GM19438 (cell line): ENCODE data around the gene CDKN1B.

Experiments
- ATAC-seq: cut with Tn5 transposase; IDR thresholded peaks from one replicate; pipeline ENCODE4 v1.9.1; 2021; ENCODE audit warnings: low read depth; ENCODE audit not compliant: unreplicated experiment

The CDKN1B gene

DNA sequence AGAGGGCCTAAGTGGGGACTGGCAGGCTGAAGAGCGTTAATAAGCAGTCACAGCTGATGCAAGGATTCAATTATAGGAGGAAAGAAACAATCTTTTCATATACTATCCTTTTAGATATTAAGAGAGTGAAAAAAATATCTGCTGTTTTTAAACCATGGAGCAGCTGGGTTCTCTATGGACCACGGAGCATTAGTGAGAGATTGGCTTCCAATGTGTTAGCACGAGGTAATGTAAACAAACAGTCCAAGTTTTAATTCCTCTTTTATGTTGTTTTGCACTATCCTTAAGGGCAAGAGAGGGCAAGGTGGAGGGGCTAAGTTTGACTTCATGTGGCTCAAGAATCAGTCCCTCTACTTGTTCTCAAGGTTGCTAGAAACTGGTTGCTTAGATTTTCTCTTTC lies 30.9 kb downstream of the CDKN1B start:
- ATAC-seq, result no peak

DNA sequence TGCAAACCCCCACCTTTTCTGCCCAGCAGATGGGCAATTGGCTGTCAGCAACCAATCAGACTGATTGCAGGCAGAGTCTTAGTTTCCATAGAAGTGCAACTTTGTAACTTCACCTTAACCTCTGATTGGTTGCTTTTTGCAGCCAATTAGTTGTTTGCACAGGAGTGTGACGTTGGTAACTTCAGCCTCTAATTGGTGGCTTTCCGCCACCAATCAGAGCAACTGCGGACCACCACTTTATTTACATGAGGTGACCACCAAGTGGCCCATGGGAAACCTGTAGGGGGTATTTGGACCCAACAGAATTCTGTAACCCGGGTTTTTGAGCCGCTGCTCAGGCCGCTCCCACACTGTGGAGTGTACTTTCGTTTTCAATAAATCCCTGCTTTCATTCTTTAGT lies 32.3 kb downstream of the CDKN1B start:
- ATAC-seq, result no peak

DNA sequence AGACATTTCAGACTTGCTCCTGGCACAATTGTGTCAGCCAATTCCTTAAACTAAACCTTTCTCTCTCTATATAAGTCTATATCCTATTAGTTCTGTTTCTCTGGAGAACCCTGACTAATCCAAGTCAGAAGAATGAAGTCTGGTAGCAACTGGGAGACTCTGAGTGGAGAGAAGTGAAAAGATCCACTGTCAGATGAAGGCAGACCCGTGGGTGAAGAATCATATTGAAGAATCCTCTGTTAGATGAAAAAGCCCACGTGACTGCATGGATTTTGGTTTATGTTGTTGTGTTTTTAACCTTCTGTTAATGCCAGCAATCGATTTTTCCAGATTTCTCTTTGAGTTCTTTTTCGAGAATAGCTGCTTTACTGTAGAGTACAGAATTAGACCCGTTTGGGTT lies 38.8 kb downstream of the CDKN1B start:
- ATAC-seq, result no peak

DNA sequence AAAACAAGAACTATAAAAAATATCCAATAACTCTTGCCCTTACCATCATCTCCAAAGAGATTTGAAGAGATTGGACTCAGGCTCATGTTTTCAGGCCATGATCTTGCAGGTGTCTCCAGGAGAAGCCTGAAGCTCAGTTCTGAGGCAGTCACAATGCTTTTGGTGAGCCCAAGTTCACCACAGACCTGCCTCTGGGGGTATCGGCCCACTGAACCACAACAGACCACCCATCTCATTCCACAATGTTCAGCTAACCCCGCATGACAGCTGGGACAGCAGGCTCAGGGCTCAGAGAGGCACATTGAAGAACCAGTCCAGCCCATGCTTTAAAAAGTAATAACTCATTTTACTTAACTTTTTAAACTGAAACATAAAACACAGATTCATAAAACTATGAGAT lies 40.0 kb downstream of the CDKN1B start:
- no peak for ATAC-seq

DNA sequence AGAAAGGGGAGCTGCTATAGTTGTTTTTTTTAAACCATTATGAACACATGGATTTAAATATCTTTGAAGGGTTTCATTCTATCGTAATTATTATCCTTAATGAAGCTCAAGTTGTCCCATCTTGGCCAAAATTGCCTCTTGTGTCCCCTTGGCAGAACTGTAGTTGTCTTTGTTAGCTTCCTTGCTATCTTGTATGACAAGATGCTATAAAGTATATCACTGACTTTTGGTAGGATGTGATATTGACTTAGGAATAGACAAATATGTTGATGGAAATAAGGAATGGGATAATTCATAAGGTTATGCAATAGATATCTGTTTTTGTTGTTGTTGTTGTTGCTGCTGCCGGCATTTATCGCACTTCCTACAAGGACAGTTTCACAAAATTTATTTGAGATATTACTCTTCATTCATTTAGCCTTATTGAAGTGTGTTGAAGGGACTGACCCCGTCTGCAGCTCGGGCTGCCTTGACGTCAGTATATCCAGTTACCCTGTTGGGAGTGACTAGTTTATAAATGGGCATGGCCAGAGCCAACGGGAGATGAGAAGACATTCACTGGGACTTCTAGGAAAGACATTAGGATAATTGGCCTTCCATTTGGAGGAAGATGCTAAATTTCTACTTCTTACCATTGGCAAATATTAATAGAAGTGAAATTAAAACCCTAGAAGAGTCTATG lies 42.2 kb downstream of the CDKN1B start:
- ATAC-seq, result no peak

DNA sequence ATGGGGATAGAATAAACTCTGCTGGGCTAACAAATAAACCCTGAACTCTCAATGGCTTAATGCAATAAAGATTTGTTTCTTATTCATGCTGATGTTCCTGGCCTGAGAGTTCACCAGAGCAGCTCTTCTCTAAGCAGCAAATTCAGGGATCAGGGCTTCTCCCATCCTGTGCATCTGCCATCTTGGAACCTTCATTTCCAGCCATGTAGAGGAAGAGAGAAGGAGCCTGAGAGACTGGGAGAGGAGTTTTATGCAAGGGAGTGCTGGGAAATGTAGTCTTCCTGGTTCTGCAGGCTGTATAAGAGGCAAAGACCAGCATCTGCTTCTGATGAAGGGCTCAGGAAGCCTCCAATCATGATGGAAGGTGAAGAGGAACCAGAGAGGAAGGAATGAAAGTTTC lies 47.7 kb downstream of the CDKN1B start:
- ATAC-seq, result no peak

DNA sequence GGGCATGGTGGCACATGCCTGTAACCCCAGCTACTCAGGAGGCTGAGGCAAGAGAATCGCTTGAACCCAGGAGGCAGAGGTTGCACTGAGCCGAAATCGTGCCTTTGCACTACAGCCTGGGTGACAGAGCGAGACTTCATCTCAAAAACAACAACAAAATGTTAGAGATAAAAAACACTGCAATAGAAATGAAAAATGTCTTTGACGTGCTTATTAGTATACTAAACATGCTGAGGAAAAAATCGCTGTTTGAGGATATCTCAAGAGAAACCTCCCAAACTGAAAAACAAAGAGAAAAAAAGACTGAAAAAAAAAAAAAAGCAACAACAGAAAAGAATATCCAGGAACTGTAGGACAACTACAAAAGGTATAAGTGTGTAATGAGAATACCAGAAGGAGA lies 53.1 kb downstream of the CDKN1B start:
- no peak for ATAC-seq
